HG02623 (cell line): Measurements from ENCODE around the gene MTERF4.
"Not testable (repeated sequence)": the region's sequence is repeated elsewhere in the genome, so short reads cannot be mapped to it uniquely, and the experiment has no call there.

ENCODE experiments used
- ATAC-seq: cut with Tn5 transposase; IDR thresholded peaks from one replicate; pipeline ENCODE4 v1.9.1; 2021; ENCODE audit warnings: moderate library complexity; ENCODE audit not compliant: unreplicated experiment

The MTERF4 gene

DNA sequence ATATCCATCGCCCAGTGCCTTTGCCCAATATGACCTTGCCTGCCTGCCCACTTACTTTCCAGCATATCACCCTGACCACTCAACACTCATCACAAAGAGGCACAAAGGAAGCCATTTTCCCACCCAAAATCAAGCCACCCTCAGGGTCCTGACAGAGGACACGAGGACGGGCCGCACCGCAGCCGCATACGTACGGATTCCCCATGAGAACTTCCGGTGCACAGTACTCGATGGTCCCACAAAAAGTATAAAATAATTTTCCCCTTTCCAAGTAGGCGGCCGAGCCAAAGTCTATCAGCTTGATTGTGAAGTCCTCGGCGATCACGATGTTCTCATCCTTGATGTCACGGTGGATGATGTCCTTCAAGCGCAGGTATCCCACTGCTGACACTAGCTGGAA is 10.0 kb upstream of the MTERF4 start:
- no peak for ATAC-seq

DNA sequence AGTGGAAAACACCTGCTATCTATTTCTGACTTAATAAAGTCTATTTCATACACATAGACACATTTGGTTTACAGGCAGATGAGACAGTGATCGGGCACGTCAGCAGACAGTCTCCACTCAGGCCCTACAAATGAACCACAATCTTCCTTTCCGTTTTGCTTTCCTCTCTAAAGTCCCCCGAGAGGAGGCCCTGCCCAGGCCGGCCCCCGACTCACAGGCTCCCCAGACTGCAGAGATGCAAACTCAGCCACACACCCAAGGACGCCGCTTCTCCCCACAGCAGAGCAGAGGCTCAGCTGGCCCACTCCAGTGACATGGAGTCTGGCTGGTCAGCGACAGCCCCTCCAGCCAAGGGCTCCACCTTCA is 9.3 kb upstream of the MTERF4 start:
- ATAC-seq = no peak

DNA sequence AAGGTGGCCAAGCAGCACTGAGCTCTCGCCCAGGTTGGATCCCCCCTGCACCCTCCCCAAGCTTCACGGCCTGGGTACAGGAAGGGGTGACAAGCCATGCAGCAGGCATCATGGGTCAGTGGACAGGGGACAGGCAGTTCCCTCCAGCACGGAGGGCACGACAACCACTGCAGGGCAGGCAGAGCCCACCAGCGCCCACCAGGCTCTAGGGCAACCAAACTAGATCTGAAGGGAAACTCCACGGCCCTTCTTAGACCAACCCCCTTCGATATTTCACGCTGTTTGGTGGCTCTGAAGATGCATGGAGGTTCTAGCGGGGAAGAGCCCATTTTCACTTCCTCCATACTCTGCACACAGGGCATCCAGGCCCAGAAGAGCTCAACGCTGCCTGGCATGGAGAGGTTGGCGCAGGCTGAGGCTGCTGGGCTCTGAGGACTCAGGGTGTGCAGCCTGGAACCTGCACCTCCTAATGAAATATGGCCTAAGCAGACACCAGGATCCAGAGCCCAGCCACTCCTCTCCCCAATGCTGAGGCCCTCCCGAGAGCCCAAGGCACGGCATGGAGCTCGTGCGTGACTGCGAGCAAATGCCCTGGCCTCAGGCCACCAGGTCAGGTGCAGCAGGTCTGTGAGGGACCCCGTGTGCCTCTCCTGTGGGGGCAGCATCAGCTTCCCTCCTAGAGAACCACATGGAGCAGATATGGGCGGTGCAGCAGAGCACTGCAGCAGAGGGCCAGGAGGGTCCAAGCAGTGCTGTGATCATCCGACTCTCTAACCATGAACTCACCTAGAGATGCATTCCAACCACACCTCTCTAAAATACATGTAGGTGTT is 8.7 kb upstream of the MTERF4 start:
- ATAC-seq = no peak

DNA sequence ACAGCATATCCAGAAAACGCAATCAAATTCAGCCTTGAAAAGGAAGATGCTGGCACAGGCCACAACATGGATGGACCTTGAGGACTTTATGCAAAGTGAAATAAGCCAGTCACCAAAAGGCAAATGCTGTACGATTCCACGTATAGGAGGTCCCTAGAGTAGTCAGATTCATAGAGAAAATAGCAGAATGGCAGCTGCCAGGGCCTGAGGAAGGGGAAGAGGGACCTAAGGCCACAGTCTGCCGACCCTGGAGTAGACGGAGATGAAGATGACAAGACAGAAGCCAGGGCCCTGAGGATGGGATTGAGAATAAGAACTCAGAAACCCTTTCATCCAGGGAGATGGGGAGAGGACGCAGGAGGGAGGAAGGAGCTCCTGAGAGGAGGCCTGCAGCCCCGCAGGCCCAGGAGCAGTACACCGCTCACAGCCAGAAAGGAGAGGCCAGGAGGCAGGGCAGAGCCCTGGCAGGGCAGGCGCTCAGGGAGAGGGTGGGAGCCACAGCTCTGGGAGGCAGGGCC is 8.1 kb upstream of the MTERF4 start:
- ATAC-seq = no peak

DNA sequence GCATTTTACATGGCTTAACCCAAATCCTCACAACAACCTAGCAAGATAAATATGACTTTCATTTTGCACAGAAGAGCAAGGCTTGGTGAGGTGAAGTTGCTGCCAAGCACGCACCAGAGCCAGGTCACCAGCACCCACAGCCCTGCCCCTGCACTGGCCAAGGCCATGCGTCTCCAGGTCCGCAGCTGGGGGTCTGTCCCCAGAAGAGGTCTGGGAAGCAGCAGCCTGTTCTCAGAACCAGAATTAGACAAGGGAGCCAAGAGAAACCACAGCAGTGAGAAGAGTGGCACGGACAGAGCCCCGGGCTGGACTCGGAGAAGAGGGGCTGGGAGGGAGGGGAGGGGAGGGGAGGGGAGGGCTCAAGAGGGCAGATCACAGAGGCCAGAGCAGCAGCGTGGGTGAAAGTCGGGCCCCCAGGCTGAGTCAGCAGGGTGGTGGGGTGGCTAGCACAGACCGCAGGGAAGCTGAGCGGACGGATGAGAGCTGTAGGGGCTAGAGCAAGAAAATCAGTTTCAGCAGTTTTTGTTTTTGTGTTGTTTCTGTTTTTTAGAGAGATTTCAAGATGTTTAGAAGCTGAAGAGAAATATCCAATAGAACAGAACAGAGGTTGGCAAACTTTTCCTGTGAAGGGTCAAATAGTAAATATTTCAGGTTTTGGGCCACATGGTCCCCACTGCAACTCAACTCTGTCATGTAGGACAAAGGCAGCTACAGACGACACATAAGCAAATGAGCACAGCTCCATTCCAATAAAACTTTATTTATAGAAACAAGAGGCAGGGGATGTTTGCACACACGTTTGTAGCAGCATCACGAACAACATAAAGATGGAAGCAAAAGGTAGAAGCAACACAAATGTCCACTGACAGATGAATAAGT is 7.4 kb upstream of the MTERF4 start:
- no peak for ATAC-seq

GRCh38 chr2:241108271-241109209 is 6.5 kb upstream of the MTERF4 start:
- ATAC-seq = no peak

GRCh38 chr2:241107031-241107783 is 5.1 kb upstream of the MTERF4 start:
- ATAC-seq = no peak

DNA sequence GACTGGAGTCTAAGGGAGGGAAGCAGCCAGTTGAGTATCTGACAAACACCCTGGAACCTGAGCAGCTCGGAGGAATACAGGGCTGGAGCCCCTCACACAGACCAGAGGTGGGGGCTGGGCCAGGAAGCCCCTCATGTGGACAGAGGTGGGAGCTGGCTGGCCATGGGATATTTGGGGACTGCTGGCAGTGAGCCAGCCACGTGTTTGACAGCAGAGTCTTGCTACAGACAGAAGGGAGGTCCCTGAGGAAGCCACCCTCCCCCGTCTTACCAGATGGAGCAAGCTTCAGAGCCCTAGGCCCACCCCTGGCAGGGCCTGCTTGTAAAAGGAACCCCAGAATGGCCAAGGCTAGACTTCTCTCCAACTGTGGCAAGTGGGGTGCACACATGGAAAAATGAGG is 3.6 kb upstream of the MTERF4 start:
- no peak for ATAC-seq

DNA sequence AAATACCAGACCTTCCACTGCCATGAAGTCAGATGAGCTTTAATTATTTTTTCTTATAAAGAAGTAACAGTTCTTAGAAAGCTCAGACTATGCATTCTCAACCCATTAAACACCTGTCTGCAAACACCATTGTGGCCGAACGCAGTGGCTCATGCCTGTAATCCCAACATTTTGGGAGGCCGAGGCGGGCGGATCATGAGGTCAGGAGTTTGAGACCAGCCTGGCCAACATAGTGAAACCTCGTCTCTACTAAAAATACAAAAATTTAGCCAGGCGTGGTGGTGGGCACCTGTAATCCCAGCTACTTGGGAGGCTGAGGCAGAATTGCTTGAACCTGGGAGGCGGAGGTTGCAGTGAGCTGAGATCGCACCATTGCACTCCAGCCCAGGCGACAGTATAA is 2.5 kb upstream of the MTERF4 start:
- ATAC-seq = not testable (repeated sequence)

DNA sequence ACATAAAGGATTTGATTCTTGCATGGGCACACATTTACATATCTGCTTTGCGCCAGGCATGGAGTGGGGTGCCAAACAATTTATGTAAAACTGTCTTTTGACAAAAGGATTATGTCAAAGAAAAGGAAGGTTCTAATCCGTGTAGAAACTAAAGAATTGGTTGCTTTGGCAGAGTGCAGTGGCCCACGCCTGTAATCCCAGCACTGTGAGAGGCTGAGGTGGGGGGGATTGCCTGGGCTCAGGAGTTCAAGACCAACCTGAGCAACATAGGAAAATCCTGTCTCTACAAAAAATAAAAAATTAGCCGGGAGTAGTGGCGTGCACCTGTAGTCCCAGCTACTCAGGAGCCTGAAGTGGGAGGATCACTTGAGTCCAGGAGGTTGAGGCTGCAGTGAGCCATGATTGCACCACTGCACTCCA is 1.1 kb upstream of the MTERF4 start:
- no peak for ATAC-seq

DNA sequence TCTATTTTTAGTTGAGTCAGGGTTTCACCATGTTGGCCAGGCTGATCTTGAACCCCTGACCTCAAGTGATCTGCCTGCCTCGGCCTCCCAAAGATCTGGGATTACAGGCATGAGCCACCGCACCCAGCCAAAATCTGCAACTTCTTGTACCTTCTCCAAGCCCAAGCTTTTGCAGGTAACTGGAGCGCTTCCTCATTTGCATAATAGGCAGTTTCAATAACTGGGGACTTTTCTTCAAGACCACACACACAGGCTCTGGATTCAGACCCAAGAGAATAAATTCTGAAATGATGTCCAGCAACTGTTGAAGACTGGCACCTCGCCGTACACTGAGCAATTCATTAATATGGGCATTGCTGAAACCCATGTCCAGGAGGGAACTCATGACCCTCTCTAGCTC is 2.8 kb downstream of the MTERF4 start:
- no peak for ATAC-seq

DNA sequence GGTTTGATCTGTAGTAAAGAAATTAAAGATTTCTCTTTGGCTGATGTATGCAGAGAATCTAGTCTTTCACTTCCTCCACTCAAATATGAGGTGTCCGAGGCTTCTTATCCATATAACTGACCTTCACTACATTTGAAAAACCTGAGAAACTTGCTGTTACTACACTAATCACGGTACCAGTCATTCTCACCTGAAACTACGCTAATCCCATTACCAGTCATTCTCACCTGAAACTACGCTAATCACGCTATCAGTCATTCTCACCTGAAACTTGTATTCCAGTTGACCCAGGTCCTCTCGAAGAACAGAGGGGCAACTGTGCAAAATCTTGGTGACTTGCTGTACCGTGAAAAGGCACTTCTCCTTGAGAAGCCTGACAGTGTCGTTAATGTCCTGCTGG is 5.1 kb downstream of the MTERF4 start:
- ATAC-seq = no peak

DNA sequence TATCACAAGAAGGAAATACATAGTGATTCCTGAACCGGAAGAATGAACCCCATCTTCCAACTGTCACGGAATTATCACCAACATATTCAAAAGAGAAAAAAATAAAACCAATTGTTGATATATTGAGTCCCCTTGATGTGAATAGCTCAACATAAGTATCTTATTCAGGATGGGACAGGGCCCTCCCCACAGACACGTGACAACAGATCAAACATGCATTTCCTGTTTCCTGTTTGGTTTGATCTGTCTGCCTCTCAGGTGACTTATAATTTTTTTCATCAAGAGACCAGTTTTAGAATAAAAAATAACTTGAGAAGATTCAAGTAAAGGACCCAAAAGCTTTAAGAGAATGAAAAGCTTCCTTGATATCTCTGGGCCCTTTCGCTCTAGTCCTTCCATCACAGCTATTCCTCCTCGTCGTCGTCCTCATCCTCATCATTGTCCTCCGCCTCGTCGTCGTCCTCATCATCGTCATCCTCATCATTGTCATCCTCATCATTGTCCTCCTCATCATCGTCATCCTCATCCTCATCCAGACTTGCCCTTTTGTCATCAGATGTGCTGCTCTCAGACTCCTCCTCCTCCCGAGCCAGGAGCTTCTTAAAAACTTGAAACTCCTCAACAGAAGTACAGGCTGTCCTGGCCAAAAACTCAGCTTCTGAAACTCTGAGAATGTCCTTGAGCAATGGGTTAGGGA is 6.3 kb downstream of the MTERF4 start:
- no peak for ATAC-seq

DNA sequence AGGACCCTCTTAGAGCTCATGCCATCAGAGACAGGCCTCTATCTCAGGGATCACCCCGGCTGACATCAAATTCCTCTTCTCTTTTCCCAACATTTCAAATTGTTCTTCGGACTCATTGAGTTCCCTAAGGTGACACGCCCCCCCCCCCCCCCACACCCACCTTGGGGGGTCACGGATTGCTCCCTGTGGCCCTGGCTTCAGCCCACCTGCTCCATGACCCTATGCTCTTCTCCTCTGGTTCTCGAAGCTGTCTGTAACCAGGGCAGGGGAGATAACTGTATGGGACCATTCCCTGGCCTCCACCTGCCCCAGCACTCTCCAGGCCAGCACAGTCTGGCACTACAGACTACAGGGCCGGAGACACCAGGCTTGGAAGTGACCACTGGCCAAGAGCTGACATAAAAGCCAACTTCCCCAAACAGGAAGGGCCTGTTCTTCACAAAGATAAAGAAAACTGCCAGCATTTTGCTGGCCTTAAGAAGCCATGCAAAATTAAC is 7.1 kb downstream of the MTERF4 start:
- ATAC-seq = no peak

DNA sequence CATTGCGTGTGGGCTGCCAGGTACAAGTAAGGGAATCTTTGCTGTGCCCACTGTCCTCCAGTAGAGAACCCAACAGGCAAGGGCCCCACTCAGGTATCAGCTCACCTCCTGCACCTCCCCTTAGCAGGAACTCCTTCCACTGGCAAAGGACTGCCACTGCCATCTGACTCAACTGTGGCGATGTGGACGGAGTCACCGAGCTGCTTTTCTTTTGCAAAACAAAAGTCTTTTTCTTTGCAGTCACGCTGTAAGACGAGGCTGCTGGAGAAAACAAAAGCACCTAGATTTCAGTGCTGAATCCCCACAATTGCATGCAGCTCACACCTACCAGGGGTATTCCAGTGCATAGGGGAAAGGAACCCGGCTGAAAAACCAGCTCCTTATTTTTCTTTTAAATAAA is 7.9 kb downstream of the MTERF4 start:
- ATAC-seq = no peak

DNA sequence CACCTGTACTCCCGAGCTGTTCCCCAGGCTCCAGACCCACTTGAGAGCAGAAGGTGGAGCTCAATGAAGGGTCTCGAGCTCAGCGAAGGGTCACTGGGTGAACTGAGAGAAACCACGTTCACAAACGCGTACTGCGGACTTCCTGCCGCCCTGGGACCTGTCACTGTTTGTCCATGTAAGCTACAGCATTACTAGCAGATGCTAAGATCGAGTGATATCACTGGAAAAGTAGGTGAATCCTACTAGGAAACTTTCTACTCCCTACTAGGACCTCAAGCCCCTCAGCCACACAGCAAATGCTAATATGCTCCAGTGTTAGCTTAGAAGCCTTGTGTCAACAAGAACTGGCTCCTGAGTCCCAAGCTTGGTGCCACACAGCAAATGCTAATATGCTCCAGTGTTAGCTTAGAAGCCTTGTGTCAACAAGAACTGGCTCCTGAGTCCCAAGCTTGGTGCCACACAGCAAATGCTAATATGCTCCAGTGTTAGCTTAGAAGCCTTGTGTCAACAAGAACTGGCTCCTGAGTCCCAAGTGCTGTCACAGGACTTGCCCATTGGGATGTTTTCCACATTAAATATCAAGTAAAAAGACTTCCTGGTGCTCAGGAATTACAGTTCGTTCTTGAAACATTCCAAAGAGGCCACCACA is 8.8 kb downstream of the MTERF4 start:
- ATAC-seq = not testable (repeated sequence)

DNA sequence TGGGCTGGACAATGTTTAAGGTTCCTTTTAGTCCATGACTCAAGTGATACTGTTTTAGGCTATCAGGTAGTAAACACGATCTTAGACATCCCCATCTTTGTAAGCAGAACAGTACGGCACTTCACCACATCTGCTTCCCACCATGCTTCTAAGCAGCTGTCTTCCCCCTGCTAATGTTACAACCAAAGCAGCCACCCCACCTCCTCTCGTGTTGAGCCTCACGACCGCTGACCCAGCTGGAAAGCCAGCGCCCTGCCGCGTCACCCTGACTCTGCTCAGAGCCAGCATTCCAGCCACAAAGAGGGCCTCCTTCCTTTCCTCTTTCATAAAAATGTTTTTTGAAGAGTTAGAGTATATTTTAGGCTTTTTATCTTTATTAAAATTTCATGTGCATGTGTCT is 9.4 kb downstream of the MTERF4 start:
- no peak for ATAC-seq

DNA sequence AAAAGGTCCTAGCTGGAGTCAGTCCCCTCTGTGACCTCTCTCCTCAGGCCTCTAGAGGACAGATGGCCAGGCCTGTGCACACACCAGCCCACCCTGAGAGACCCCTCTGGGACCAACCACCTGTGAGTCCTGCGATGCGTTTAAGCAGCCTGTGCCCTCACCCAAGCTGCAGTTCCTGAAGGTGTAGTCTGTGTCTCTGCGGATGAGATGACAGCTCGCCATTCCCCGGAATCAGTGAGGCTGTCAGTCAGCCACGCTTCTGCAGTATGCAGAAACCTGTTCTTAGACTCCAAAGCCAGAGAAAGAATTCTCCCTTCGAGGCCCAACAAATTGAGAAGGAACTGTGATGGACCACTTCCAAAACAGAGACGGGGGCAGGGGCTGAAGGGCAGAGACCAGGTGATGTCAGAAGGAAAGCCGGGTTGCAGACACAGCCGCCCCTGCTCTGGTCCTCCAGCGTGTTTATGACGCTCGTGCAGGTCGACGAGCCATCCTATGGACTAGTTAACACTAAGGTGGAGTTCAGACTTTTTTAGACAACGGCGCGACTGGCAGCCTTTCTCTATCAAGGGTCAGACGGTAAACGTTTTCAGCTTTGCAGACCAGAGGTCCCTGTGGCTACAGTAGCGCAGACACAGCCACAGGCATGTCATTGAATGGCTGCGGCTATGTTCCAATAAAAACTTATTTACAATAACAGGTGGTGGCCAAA is 10.2 kb downstream of the MTERF4 start:
- ATAC-seq = no peak
